HK-2 (cell line): Measurements from ENCODE around the gene DPM2.

Experiments
- DNase-seq: peaks from one replicate; pipeline ENCODE4 v3.0.0-alpha.2; 2018; ENCODE audit not compliant: unreplicated experiment

The DPM2 gene

DNA sequence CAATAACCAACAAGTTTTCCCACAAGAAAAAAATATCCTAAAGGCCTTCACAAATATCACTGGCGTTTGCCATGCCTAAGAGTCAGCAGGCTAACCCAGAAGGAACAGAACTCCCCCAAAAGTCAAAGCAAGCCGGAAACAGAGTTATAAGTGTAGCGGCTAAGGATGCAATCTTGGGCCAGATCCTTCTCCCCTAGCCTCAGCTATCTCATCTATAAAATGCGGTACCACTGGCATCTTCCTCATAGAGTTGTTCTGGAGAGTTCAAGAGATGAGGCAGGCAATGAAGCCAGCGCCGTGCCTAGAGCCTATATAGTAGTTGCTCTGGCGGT is 632 bp downstream of the DPM2 start:
- DNase-seq: no peak

DNA sequence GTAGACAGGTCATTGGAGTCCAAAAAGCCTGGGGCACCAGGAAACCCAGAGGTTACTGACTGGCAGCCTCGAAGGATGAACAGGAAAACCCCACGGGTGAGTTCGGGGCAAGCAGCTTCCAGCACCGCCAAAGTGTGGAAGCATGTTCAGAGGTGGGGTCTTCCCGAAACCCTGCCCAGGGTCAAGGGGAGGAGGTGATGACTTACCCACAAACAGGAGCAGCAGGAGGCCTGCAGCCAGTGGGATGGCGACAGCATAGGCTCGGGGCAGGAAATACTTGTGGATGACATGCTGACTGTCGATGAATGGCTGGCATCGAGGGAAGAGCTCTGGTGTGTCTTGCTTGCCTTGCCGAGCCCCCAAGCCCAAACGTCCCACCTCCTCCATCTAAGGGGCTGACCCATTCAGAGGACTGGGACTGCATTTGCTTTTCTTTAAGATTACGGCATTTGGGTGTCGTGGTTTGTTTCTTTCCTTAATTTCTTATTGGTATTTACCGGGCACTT is 1.3 kb downstream of the DPM2 start:
- DNase-seq: no peak

DNA sequence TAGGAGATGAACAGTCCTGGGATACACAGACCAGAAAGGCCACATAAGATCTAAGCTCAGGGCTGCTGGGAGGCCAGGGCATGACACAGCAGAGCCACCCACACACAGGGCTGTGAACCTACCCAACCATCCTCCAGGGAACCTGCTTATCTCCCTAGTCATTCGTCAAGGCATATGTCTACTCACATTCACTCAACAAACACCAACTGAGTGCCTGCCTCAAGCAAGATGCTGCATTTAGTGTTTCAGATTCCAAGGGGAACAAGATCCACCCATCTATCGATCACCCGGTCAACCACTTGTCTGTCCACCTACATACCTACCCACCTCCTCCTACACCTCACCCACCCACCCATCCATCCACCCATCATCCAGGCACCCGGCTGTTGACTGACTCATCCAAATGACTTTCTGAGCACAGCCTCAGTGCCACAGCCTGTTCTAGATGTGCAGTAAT is 1.9 kb downstream of the DPM2 start:
- no peak for DNase-seq

DNA sequence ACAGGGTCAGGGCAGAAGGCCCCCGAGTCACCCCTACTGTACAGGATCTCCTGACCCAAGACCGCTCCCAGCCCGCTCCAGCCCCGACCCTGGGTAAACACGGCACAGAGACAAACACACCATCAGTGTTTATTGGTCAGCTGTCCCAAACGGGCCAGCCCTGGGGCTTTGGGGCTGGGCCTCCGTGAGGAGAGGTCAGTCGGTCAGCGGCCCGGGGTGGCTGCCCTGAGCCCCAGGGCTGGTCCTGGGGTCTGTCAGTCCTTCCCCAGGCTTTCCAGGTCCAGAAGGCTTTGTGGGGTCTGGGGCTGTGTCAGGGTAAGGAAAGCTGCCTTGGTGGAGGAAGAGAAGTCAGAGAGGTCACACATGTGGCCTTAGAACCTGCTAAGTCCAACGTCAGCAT is 2.7 kb downstream of the DPM2 start:
- DNase-seq: no peak

DNA sequence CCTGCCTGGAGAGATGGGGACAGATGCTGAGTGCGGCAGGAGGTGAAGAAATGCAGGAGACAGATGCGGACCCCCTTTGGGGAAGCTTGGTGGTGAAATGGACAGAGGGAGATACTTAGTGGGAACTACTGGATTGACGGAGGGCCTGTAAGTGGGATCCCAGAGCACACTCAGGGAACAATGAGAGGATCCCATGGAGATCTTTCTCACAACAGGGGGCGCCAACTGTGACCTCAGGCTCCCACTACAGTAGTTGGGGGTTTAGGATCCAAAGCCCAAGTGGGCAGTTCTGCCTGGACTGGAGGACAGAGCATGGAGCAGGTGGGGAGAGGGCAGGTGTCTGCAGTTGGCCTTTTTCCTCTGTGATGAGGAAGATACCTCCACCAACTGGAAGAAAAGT is 3.4 kb downstream of the DPM2 start:
- no peak for DNase-seq

DNA sequence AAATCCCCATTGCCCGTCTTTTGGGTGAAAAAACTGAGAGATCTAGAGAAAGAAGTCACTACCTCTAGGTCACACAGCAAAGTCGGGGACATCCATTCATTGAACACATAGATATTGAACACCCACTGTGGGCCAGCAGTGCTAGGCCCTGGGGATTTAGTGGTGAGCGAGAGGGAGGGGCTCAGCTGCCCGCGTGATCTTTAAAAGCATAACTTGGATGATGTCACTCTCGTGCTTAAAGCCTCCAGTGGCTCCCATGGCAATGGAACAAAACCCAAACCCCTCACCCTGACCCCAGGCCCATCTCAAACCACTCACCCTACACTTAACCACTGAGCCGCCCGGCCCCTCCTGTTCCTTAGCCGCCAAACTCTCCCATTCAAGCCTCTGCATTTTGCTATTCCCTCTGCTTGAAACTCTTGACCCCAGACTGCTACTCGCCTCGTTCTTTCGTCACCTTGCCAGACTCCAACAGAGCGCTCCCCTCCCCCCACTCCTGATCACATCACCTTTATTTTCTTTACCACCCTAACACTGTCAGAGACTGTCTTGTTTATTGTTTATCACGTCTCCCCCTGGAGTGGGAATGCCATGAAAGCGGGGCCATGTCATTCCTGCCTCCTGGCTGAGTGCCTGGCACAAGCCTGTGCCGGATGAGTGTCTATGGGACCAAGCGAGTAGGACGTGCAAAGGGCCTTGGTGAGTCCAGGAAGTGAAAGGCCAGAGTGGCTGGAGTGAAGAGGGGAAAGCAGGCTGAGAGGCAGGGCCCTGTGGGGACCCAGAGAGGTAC is 6.4 kb downstream of the DPM2 start:
- DNase-seq: peak; percentile 81

DNA sequence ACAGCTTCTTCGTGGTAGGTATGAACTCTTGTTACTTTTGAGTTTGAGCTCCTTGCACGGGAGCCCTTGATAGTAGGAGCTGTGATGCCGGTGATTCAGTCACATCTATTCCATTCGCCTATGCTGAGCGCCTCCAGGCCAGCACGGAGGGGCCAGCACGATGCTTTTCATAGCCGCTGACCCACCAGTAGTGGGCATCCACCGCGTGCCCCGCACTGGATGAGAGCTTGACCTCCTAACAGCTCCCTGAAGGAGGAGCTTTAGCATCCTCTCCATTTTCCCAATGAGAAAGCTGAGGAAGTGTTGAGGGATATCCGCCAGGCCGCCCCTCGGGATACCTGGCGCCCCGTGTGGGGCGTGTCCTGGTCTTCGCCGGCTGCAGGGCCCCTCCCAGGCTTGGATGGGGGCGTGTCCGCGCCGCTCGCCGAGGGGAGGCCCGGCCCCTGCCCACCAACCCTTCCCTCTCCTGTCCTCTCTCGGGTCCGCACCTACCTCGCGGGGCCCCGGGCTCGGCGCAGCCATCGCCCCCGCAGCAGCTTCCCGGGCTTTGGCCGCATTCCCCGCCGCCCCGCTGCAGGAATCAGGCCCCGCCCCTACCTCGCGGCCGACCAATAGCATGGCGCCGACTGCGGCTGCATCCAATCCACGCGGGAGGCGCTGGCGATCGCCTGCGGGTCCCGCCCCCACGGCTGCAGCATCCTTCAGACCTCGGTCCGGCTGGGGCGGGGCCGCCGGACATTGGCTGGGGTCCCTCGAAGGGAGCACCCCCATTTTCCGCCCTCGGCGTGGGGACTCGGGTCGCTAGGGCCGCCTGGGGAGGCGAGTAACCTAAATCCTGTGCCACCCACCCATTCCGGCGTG is 7.2 kb downstream of the DPM2 start, which contains the start of gene PIP5KL1:
Gene PIP5KL1 (minus strand): TSS at position 547 of the 861 bp plus-strand sequence. CDS start 25 bp downstream, at position 522.
- DNase-seq: peak; percentile 91

DNA sequence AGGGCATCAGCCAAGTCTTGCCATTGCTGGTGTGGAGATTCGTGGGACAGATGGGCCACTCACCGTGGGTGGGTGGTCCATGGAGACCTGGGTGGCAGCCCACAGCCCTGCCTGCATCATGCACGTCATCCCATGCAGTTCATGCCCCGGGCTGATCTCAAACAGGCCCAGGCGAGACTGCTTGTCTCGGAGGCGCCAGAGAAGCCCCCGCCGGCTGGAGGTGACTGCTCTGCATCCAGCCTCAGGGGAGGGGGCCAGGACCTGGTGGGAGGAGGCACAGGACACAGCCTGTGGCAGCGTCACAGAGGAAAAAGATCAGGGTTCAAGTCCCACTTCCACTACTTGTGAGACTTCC is 8.1 kb downstream of the DPM2 start:
- DNase-seq: no peak

DNA sequence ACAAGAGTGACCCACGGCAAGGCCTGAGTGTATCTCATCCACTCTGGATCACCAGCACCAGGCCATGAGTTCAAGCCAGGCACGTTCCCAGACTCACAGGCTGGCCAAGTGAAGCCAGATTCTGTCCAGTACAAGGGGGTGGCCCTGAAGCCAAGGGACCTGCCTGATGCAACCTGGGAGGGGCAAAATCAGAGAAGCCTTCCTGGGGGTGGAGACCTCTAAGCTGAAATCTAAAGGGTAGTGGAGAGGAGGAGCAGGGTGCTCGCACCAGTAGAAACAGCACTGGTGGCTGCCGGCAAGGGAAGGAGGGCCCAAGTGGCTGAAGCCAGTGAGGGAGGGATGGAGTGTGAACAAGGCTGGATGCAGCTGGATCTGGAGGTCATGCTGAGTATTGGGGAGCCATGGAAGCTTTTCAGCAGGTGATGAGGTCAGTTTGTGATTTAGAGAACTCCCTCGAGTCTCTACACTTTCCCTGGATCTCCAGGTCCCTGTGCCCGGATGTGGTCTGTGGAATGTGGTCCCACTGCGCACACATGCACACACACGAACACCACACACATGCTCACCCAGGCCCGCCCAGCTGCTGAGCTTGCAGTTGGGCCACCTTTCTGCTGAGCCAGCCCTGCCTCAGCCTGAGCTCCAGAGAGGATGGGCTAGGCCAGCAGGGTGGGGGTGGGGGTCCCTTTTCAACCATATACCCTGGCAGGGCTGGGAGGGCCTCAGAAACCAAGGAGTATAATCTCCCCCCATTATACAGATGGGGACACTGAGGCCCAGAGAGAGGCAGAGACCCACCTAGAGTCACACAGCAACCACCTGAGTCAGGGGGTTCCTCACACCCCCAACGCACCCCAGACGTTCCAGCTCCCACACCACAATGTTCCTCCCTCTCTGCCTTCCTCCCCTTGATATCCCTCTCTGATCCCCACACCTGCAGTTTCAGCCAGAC is 8.7 kb downstream of the DPM2 start:
- no peak for DNase-seq

DNA sequence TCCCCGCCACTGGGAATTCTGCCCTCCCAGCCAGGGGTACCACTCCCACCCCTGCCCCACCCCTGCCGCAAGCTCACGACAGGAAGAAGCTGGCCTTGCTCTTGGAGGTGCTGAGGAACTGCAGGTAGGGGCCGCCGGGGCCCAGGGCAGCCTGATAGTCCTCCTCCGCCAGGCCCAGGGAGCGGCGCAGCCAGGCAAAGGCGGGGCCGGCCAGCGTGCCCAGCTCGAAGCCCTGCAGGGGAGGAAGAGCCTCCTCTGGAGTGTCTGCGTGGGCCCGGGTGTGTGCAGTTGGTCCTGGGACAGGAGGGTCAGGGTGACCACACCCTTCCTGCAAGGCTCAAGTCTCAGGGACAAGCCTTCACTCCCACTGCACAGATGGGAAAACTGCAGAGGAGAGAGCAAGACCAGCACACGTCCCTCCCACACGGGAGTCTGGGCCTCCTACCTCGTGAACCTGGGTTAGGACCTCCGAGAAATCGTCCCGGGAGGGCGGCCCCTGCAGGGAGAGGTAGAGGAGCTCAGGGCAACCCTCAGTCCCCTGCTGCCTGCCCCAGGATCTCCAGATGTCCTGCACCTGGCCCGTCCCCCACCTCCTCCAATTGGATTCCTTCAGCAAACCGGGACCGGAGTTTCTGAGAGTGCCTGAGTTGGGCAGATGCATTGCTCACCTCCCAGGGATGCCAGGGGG is 9.5 kb downstream of the DPM2 start:
- no peak for DNase-seq

DNA sequence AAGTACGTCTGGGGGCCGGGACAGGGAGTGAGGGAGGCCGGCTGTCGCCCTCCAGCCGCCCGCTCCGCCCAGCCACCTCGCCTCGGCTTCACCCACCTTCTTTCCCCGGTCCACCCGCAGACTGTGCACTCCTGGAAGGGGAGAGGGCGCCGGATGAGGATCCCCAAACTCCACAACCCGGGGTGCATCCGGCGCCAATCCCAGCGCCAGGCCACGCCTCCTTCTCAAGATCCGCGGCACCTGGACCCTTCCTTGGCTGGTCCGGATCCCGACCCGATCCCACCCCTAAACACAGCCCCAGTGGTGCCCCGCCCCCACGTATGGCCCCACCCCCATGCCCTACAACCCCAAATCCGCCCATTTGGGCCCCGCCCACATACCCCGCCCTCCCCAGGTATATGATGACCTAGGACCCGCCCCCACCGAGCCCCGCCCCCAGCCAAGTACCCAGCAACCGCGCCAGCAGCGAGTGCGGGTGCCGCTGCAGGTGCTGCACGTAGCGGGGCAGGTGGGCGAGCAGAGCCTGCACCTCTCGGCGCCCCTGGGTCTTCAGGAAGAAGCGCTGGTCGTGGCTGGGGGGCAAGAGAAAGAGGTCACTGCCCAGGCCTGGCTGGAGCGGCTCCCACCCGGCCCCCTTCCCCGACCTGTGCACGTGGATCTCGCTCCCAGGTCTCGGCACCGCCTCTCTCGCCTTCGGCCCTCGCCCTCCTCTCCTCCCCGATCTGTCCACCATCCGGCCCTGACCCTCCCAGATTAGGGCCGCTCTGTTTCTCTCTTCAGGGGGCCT is 10.3 kb downstream of the DPM2 start:
- no peak for DNase-seq

DNA sequence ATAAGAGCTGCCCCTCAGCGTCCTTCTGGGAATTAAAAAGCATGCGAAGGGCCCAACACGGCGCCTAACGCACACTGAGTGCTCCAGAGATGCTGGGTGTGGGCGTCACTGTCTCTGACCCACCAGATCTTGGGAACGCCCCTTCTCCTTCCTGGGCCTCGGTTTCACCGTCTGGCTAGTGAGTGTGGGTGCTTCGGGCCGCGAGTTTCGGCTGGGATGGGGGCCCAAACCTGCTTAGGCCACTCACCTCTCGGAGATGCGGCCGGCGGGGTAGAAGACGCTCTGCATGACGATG is 10.8 kb downstream of the DPM2 start:
- DNase-seq: no peak

DNA sequence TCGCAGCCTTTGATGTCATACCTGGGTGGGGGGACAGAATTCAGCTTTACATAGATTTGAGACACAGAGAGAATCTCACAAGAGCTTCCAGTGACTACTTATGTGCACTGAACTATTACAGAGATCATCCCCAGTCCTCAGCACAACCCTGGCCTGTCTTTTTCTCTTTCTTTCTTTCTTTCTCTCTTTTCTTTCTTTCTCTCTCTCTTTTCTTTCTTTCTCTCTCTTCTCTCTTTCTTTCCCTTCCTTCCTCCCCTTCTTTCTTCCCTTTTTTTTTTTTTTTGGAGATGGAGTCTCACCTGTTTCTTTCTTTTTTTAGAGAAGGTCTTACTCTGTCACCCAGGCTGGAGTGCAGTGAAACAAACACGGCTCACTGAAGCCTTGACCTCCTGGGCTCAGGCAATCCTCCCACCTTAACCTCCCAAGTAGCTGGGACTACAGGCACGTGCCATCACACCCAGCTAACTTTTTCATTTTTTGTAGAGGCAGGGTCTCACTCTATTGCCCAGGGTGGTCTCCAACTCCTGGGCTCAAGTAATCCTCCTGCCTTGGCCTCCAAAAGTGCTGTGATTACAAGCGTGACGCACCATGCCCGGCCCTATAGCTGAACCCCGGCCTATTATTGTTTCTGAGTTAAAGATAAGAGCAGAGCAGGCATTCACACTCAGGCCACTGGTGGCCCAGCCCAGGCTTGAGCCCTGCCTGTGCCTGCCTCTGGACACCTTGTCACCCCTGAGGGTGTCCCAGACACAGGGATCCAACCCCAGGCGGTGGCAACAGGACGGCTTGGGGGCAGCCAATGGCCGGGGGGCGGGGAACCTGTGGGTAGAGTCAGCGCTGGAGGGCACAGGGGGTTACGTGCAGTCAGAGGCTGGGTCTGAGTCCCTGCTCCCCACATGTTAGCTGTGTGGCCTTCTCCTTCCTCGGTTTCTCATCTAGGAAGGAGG is 11.4 kb downstream of the DPM2 start:
- DNase-seq: no peak

DNA sequence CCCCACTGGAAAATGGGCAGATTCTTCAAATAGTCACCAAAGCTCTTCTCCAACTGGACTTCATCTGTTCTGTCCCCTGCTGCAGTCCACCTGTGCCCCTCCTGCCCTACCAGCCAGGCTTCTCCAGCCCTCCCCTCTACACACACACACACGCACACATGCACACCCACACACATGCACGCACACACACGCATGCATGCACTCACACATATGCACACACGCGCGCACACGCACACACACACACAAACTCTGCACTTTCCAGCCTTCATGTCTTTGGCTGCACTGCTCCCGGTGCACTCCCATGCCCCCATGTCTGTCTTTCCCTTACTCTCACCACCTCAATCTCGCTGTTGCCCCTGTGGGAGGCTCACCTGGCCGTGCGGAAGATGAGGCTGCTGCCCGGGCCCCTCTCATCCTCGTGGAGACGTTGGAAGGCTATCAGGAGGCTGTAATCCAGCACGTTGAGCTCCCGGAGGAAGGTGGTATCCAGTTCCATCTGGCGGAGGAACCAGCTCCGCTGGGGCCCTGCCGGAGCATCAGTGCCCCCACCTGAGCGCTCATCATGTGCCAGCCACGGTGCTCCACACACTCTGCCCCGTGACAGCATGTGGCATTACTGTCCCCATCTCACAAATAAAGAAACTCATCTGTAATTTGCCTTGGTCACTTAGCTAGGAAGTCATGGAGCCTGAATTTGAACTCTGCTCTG is 12.8 kb downstream of the DPM2 start:
- DNase-seq: no peak

DNA sequence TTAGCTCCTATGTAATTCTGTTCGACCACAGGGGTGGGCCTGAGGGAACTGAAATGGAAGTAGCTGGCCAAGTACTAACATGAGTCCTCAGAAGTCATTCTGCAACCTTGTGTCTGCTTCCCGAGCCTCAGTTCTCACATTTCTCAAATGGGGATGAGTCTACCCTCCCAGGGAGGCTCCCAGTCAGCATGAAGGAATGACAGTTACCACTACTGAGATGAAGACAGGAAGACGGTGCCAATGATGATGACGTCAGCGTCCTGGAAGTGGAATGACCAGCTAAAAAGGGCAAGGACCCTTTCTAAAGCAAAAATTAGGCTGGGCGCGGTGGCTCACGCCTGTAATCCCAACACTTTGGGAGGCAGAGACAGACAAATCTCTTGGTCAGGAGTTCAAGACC is 13.9 kb downstream of the DPM2 start:
- DNase-seq: peak; percentile 73

DNA sequence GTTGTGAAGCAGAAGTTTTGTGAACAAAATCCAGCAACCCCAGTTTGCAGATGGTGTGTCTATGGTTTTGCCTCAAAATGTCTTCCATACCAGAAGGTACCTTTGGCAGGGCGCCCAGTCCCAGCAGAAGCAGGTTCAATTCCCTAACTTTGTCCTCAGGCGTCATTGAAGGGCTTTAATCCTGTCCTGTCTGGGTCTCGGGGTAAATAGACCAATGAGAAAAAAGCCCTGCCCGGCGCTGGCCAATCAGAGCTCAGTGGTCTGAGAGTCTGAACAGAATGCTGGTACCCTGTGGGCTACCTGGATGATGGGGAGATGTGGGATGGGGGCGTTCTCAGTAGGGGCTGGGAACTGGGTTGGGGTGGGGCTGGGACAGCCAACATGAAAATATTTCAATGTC is 14.6 kb downstream of the DPM2 start:
- DNase-seq: no peak

DNA sequence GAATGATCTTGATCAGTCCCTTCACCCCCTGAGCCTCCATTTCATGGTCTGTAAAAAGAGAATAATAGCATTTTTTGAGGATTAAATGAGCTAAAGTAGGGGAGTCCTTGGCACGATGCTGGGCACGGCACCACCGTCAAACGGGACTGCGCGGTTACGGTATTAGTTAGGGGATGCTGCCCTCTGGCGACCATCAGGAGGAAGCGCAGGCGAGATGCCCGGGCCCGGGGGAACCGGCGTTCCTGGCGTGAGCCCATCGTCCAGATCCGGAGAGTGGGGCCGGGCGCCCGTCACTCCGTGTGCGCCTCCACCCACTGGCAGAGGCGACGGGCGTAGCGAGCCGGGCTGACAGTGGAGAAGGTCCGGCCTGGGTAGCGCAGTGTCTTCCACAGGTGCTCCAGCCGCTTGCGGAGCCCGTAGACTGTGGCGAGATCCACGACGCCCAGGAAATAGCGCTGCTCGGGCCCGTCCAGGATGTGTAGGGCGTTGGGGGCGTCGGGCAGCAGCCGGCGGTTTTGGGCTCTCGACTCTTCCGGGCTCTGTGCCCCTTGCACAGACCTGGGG is 16.0 kb downstream of the DPM2 start:
- peak; percentile 69 for DNase-seq

DNA sequence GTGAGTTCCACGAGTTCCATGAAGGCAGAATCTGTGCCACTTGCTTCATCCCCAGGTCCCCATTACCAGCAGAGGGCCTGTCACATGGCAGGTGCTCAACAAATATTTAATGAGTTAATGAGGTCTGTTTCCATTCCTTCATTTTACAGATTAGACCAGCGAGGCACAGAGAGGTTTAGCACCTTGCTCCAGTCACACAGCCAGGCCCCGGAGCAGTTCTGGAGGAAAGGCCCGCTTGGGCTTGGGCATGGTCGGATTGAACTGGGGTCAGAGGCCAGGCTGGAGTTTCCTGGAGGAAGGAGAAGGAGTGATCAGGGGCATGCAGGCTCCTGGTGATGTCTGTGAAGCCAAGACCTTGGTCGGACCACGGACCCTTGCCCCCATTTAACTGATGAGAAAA is 16.9 kb downstream of the DPM2 start:
- DNase-seq: no peak
